Pons (tissue), 1 donor: ENCODE measurements around the gene RBM25.
"Not testable (repeated sequence)": the region's sequence is repeated elsewhere in the genome, so short reads cannot be mapped to it uniquely, and the experiment has no call there.

Experiments
- DNase-seq: peaks from one replicate; pipeline ENCODE4 v3.0.0-alpha.2; 2016; ENCODE audit warnings: low spot score

RBM25 gene

GRCh38 chr14:73058224-73058921, at the start of gene RBM25:
RBM25 (plus strand) TSS chr14:73058534; CDS start chr14:73071642, 13,108 bp downstream.
- DNase-seq = peak; percentile 99

- not testable (repeated sequence) for DNase-seq
These were observed 47.1 kb upstream of the RBM25 start for GRCh38 chr14:73011189-73011588.

- DNase-seq = peak; percentile 32
These were observed 44.2 kb upstream of the RBM25 start for GRCh38 chr14:73014105-73014504.

GRCh38 chr14:73015552-73015951, 42.8 kb upstream of the RBM25 start:
- not testable (repeated sequence) for DNase-seq

GRCh38 chr14:73016011-73016410, 42.3 kb upstream of the RBM25 start:
- DNase-seq = not testable (repeated sequence)

GRCh38 chr14:73022051-73022450, 36.3 kb upstream of the RBM25 start:
- DNase-seq = no peak

GRCh38 chr14:73025544-73025943, 32.8 kb upstream of the RBM25 start:
- no peak for DNase-seq

- no peak for DNase-seq
These were observed 32.0 kb upstream of the RBM25 start for GRCh38 chr14:73026243-73026844.

- DNase-seq = peak; percentile 100
These were observed 31.3 kb upstream of the RBM25 start, which contains the start of gene ZFYVE1 for GRCh38 chr14:73026845-73027542. ZFYVE1 (minus strand) TSS chr14:73027106; CDS start chr14:73024508, 2,598 bp downstream.

GRCh38 chr14:73027546-73027945, 30.8 kb upstream of the RBM25 start:
- DNase-seq = no peak

GRCh38 chr14:73027984-73028383, 30.4 kb upstream of the RBM25 start:
- no peak for DNase-seq

- DNase-seq = not testable (repeated sequence)
These were observed 21.5 kb upstream of the RBM25 start for GRCh38 chr14:73036706-73037450.

- no peak for DNase-seq
These were observed 10.5 kb upstream of the RBM25 start for GRCh38 chr14:73047808-73048207.

GRCh38 chr14:73049428-73049827, 8.9 kb upstream of the RBM25 start:
- no peak for DNase-seq

- no peak for DNase-seq
These were observed 3.1 kb upstream of the RBM25 start for GRCh38 chr14:73055251-73055650.

- no peak for DNase-seq
These were observed 450 bp upstream of the RBM25 start for GRCh38 chr14:73057944-73058223.

- no peak for DNase-seq
These were observed 764 bp downstream of the RBM25 start for GRCh38 chr14:73058922-73059673.

GRCh38 chr14:73069585-73069984, 11.3 kb downstream of the RBM25 start:
- no peak for DNase-seq

GRCh38 chr14:73091044-73091443, 32.7 kb downstream of the RBM25 start:
- no peak for DNase-seq

- DNase-seq = no peak
These were observed 39.1 kb downstream of the RBM25 start for GRCh38 chr14:73097421-73097820.

- no peak for DNase-seq
These were observed 42.0 kb downstream of the RBM25 start for GRCh38 chr14:73100334-73100733.
